Measurements from ENCODE around the gene HEMK1.

The HEMK1 gene

DNA sequence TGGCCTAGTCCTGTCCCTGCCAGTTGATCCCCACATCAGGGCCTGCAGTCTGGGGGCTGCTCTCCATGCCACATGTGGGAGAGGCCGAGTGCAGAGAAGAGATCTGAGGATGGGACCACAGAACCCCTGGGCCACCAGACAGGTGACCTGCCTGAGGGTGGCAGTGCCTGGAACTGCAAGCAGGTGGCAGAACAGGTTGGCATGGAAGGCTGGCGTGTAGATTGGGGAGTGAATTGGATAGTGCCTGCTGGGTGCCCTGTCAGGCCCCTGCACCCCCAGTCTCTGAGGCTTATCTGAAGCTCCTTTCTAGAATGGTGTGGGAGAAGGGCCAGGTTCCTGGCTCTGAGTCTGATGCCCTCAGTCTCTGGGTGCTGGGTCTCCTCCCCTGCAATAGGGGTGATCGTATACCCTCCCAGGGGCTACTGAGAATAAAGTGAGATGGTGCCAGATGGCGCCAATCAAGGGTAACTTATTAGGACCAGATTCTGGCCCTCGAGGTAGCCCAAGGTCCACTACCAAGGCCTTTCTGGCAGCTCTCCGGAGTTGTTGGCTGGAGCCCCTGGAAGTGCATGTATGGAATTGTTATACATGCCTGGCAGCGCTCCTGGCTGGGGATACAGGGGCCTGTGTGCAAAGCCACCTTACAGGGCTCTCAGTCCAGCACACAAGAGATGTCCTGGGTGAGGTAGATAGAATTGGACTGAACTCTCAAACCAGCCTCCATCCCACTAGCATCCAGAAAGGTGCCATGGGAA, 17.5 kb upstream of the HEMK1 start:
- Histone ChIP-seq H3K27me3 (no peaks in the 10 kb centered on the region), H3K4me3 (no peak overlapping the region), H4K20me1 (peaks cover 0 to 5% (median 0%) of the 10 kb centered on the region in 11 experiments; a peak in 3 of 22 replicates), H3K4me2 (no peak overlapping the region), H3K36me3 (no peaks in the 10 kb centered on the region), H3K9ac (peak overlapping the region in 1 of 11 experiments; percentile 8; a peak in 1 of 22 replicates), H3K9me3 (replicated peaks in 1 of 11) (no peaks in the 10 kb centered on the region), H3K27ac (no peak overlapping the region), H3K4me1 (peaks cover 0 to 4% (median 0%) of the 10 kb centered on the region in 10 experiments; a peak in 1 of 20 replicates)
- no peak for TF ChIP-seq Cebpa-rat (IDR thresholded peaks at IDR 0.05)

DNA sequence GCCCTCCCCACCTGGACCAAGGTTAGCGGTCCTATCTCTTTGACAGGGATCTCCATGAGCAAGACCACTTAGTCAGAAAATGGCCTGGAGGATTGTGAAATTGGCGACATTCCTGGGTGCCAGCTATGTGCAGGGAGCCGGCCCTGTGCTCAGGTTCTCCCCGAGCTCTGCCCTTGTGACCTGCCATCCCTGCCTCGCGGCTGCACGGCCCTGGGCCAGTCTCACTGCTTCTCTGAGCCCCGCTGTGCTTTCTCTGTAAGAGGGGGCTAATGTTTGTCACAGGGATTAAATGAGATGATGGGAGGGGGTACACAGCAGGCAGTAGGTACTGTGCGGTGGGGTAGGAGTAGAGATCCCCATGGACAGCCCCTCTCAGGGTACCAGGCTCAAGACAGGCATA, 16.7 kb upstream of the HEMK1 start:
- no peak overlapping the region for H3K9ac ChIP-seq
- H3K27ac ChIP-seq = no peak overlapping the region
- no peak for TF ChIP-seq Cebpa-rat (IDR thresholded peaks at IDR 0.05)
- no peaks in the 10 kb centered on the region for H3K9me3 ChIP-seq (replicated peaks in 1 of 11)
- H3K4me1 ChIP-seq = peaks cover 0 to 4% (median 0%) of the 10 kb centered on the region in 10 experiments; a peak in 1 of 20 replicates
- no peaks in the 10 kb centered on the region for H3K27me3 ChIP-seq
- no peaks in the 10 kb centered on the region for H3K36me3 ChIP-seq
- H4K20me1 ChIP-seq = peaks cover 0 to 5% (median 0%) of the 10 kb centered on the region in 11 experiments; a peak in 3 of 22 replicates
- H3K4me2 ChIP-seq = no peak overlapping the region
- no peak overlapping the region for H3K4me3 ChIP-seq

DNA sequence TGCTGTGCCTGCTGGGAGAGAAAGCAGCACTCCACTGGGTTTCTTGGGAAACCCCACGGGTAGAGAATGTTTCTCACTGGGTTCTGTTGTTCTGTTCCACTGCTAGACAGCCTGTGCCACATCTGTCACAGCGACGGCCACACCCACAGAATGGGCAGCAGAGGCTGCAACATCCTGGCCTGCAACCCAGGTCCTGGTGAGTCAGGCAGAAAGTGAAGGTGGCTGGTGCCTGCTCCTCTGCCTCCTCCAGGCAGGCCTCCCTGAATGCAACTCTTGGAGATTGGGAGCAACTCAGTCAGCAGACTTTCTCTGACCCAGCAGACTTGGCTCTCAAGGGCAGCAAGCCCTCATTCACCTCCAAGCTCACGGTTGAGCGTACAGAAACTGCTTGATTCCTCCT, 14.8 kb upstream of the HEMK1 start:
- no peak overlapping the region for H3K4me3 ChIP-seq
- no peak overlapping the region for H3K4me2 ChIP-seq
- H4K20me1 ChIP-seq = peaks cover 0 to 5% (median 0%) of the 10 kb centered on the region in 11 experiments; a peak in 3 of 22 replicates
- no peak overlapping the region for H3K27ac ChIP-seq
- H3K9me3 ChIP-seq (replicated peaks in 1 of 11) = no peaks in the 10 kb centered on the region
- no peaks in the 10 kb centered on the region for H3K27me3 ChIP-seq
- TF ChIP-seq Cebpa-rat (IDR thresholded peaks at IDR 0.05) = no peak
- no peak overlapping the region for H3K9ac ChIP-seq
- H3K36me3 ChIP-seq = no peaks in the 10 kb centered on the region
- peaks cover 0 to 4% (median 0%) of the 10 kb centered on the region in 10 experiments; a peak in 1 of 20 replicates for H3K4me1 ChIP-seq

- H3K4me1 ChIP-seq = peaks cover 0 to 4% (median 0%) of the 10 kb centered on the region in 10 experiments; a peak in 1 of 20 replicates
- no peak overlapping the region for H3K4me2 ChIP-seq
- H3K27ac ChIP-seq = no peak overlapping the region
- peaks cover 0 to 5% (median 0%) of the 10 kb centered on the region in 11 experiments; a peak in 2 of 22 replicates for H4K20me1 ChIP-seq
- TF ChIP-seq Cebpa-rat (IDR thresholded peaks at IDR 0.05) = no peak
- H3K4me3 ChIP-seq = no peak overlapping the region
- H3K27me3 ChIP-seq = no peaks in the 10 kb centered on the region
- H3K36me3 ChIP-seq = no peaks in the 10 kb centered on the region
- no peaks in the 10 kb centered on the region for H3K9me3 ChIP-seq (replicated peaks in 1 of 11)
- H3K9ac ChIP-seq = no peak overlapping the region; a peak in 1 of 22 replicates
Observed at GRCh38 chr3:50557106-50557505, 12.2 kb upstream of the HEMK1 start.

GRCh38 chr3:50557915-50558314, 11.4 kb upstream of the HEMK1 start:
- H3K4me1 ChIP-seq = peaks cover 0 to 10% (median 1%) of the 10 kb centered on the region in 10 experiments; a peak in 6 of 20 replicates
- no peaks in the 10 kb centered on the region for H3K27me3 ChIP-seq
- H3K9me3 ChIP-seq (replicated peaks in 1 of 11) = no peaks in the 10 kb centered on the region
- no peak overlapping the region for H3K4me2 ChIP-seq
- no peaks in the 10 kb centered on the region for H3K36me3 ChIP-seq
- H3K27ac ChIP-seq = no peak overlapping the region
- TF ChIP-seq Cebpa-rat (IDR thresholded peaks at IDR 0.05) = no peak
- no peak overlapping the region for H3K9ac ChIP-seq
- no peak overlapping the region for H3K4me3 ChIP-seq
- peaks cover 0 to 5% (median 0%) of the 10 kb centered on the region in 11 experiments; a peak in 1 of 22 replicates for H4K20me1 ChIP-seq

- Histone ChIP-seq H3K27ac (no peak overlapping the region), H4K20me1 (peaks cover 0 to 13% (median 0%) of the 10 kb centered on the region in 11 experiments; a peak in 1 of 22 replicates), H3K4me1 (peaks cover 0 to 11% (median 2%) of the 10 kb centered on the region in 10 experiments; a peak in 6 of 20 replicates), H3K9ac (no peak overlapping the region), H3K4me2 (no peak overlapping the region), H3K36me3 (no peaks in the 10 kb centered on the region), H3K9me3 (replicated peaks in 1 of 11) (no peaks in the 10 kb centered on the region), H3K4me3 (no peak overlapping the region), H3K27me3 (no peaks in the 10 kb centered on the region)
- TF ChIP-seq Cebpa-rat (IDR thresholded peaks at IDR 0.05) = no peak; a peak in 1 of 22 replicates
Observed at GRCh38 chr3:50559702-50560101, 9.6 kb upstream of the HEMK1 start.

DNA sequence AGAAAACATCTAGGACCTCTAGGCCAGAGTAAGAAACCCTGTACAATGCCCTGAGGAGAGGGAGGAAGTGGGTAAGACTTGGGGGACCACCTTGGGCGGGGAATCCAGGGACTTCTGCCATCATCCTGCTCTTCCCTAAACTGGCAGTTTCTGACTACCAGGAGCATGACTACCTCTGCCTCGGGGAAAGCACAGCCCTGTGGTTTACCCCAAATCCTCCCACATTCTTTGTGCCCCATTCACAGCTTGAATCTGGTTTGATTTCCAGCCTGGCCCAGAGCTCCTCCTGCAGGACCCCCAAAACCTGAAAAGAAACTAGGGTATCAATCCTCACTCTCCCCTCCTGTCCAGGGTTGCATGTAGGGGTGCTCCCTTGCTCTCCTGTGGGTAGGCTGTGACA, 6.5 kb upstream of the HEMK1 start:
- H3K4me3 ChIP-seq = no peak overlapping the region
- H3K4me2 ChIP-seq = peak overlapping the region in 4 of 11 experiments; percentile 12 to 39 (median 31); a peak in 5 of 22 replicates
- no peaks in the 10 kb centered on the region for H3K36me3 ChIP-seq
- H3K27ac ChIP-seq = no peak overlapping the region
- no peaks in the 10 kb centered on the region for H3K9me3 ChIP-seq (replicated peaks in 1 of 11)
- peaks cover 0 to 11% (median 0%) of the 10 kb centered on the region in 11 experiments; a peak in 2 of 22 replicates for H3K27me3 ChIP-seq
- H3K9ac ChIP-seq = peak overlapping the region in 2 of 11 experiments; percentile 19 to 51; a peak in 1 of 22 replicates
- H4K20me1 ChIP-seq = peaks cover 0 to 7% (median 0%) of the 10 kb centered on the region in 11 experiments; a peak in 1 of 22 replicates
- H3K4me1 ChIP-seq = peaks cover 12 to 23% (median 16%) of the 10 kb centered on the region in 10 experiments
- no peak for TF ChIP-seq Cebpa-rat (IDR thresholded peaks at IDR 0.05)

GRCh38 chr3:50563867-50564266, 5.5 kb upstream of the HEMK1 start:
- peaks cover 0 to 7% (median 0%) of the 10 kb centered on the region in 11 experiments; a peak in 1 of 22 replicates for H4K20me1 ChIP-seq
- H3K4me2 ChIP-seq = 0 out of 22 replicates have a peak overlapping the region, but pooled peaks of 1 of the 11 experiments have one; percentile 2
- H3K36me3 ChIP-seq = no peaks in the 10 kb centered on the region
- H3K9me3 ChIP-seq (replicated peaks in 1 of 11) = no peaks in the 10 kb centered on the region
- peaks cover 0 to 11% (median 0%) of the 10 kb centered on the region in 11 experiments; a peak in 2 of 22 replicates for H3K27me3 ChIP-seq
- H3K27ac ChIP-seq = no peak overlapping the region
- TF ChIP-seq Cebpa-rat (IDR thresholded peaks at IDR 0.05) = no peak
- H3K4me1 ChIP-seq = peaks cover 22 to 33% (median 26%) of the 10 kb centered on the region in 10 experiments
- H3K4me3 ChIP-seq = no peak overlapping the region
- peak overlapping the region in 3 of 11 experiments; percentile 8 to 24 (median 10); a peak in 1 of 22 replicates for H3K9ac ChIP-seq

- no peaks in the 10 kb centered on the region for H3K9me3 ChIP-seq (replicated peaks in 1 of 11)
- H3K27me3 ChIP-seq = peaks cover 0 to 11% (median 0%) of the 10 kb centered on the region in 11 experiments; a peak in 2 of 22 replicates
- peaks cover 22 to 33% (median 26%) of the 10 kb centered on the region in 10 experiments for H3K4me1 ChIP-seq
- H4K20me1 ChIP-seq = peaks cover 0 to 7% (median 0%) of the 10 kb centered on the region in 11 experiments; a peak in 1 of 22 replicates
- H3K4me2 ChIP-seq = no peak overlapping the region
- no peak overlapping the region for H3K4me3 ChIP-seq
- no peak overlapping the region for H3K27ac ChIP-seq
- H3K9ac ChIP-seq = no peak overlapping the region; a peak in 1 of 22 replicates
- no peak for TF ChIP-seq Cebpa-rat (IDR thresholded peaks at IDR 0.05)
- H3K36me3 ChIP-seq = no peaks in the 10 kb centered on the region
Observed at GRCh38 chr3:50564321-50564720, 5.0 kb upstream of the HEMK1 start.

All from BLaER1 treated with 17β-estradiol and CSF1 and Interleukin-3, amounts not matched to agents 10 nM and 100 nM (cell line).